Spleen (tissue), 7 donors: ENCODE measurements around the gene YWHAQ.

Source experiments
- CTCF ChIP-seq, 11 experiments: fragments of 200-600 bp in 7 of 11; fragments of 450-650 bp in 4 of 11; sonication (generic) in 4 of 11; IDR thresholded peaks in 8 of 11; conservative IDR thresholded peaks in 3 of 11; 1 replicate in 7 of 11; 2 replicates in 4 of 11; pipeline versions ENCODE4 v1.4.0 to v1.8.0; 2016 to 2021; ENCODE audit warnings: antibody characterized with exemption in 11 of 11, inconsistent platforms in 4 of 11, mild to moderate bottlenecking in 1 of 11
- POLR2A ChIP-seq, 3 donors: fragments of 450-650 bp; IDR thresholded peaks; one replicate each; pipeline ENCODE4 v1.5.1; 2017; ENCODE audit warnings: antibody characterized with exemption in 3 of 3, mild to moderate bottlenecking in 1 of 3
- donor health status: DM: no; HTN: no; CAD: no; lungs with moderate emphysema.
- donor health status: DM: no; HTN: no; CAD: no.
- donor health status: DM: no; HTN: no; CAD: no.

DNA sequence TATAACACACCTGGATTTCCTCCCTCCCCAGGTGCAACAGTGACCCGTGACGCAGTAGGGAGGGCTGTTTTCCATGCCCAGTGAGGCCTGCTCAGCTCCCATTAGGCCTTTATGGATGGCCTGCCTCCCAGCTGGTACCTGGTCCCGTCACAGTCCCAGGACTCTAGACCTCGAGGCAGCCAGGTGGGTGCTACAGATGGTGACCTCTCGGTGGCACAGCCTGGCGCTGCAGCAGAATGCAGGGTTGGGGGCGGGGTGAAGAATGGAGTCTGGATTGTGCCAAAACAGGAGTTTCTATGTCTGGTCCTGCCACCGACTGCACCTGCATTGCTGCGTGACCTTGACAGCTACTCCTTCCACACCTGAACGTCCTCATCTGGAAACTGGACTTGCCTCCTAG lies 18.0 kb upstream of the YWHAQ start:
- TF ChIP-seq CTCF (IDR thresholded peaks at IDR 0.05 in 8 of 11, conservative IDR thresholded peaks at IDR 0.05 in 3 of 11) = no peak
- TF ChIP-seq POLR2A (IDR thresholded peaks at IDR 0.05) = no peak
